Smooth muscle cell (in vitro differentiated cells): Measurements from ENCODE around the gene FAH. TPM values are rescaled to one million over a fixed set of nuclear protein-coding genes. Genes with fewer than 3 reads are reported as not detected.

Experiments
- DNase-seq: peaks from one replicate; lab custom pipeline; 2025; ENCODE audit not compliant: unreplicated experiment; lab: John Stamatoyannopoulos, UW
- H2AFZ ChIP-seq: fragments of 200-600 bp; sonication (generic); 2 replicates; pipeline ENCODE4 v1.6.0; 2016; ENCODE audit warnings: antibody characterized with exemption, low read depth, mild to moderate bottlenecking
- H3F3A ChIP-seq: fragments of 200-600 bp; sonication (generic); 2 replicates; pipeline ENCODE4 v1.6.0; 2017; ENCODE audit warnings: antibody characterized with exemption, low read depth
- H3K27ac ChIP-seq: fragments of 200-600 bp; sonication (generic); 2 replicates; pipeline ENCODE4 v1.5.1; 2016; ENCODE audit warnings: low read depth, mild to moderate bottlenecking
- H3K27me3 ChIP-seq: fragments of 200-600 bp; sonication (generic); 2 replicates; pipeline ENCODE4 v1.6.1; 2016; ENCODE audit warnings: low read depth, mild to moderate bottlenecking
- H3K36me3 ChIP-seq: fragments of 200-600 bp; sonication (generic); 2 replicates; pipeline ENCODE4 v1.5.1; 2016; ENCODE audit warnings: low read depth
- H3K4me1 ChIP-seq: fragments of 200-600 bp; sonication (generic); 2 replicates; pipeline ENCODE4 v1.5.1; 2016; ENCODE audit warnings: low read depth
- H3K4me2 ChIP-seq: fragments of 200-600 bp; sonication (generic); 2 replicates; pipeline ENCODE4 v1.6.0; 2016; ENCODE audit warnings: mild to moderate bottlenecking
- H3K4me3 ChIP-seq: fragments of 200-600 bp; sonication (generic); 2 replicates; pipeline ENCODE4 v1.5.1; 2016; ENCODE audit warnings: mild to moderate bottlenecking
- H3K79me2 ChIP-seq: fragments of 200-600 bp; sonication (generic); 2 replicates; pipeline ENCODE4 v1.6.0; 2016; ENCODE audit warnings: low read depth, mild to moderate bottlenecking
- H3K9ac ChIP-seq: fragments of 200-600 bp; sonication (generic); 2 replicates; pipeline ENCODE4 v1.6.0; 2016; ENCODE audit warnings: low read depth
- H3K9me3 ChIP-seq: fragments of 200-600 bp; sonication (generic); replicated peaks from 2 replicates; pipeline ENCODE4 v1.5.1; 2016; ENCODE audit warnings: low read depth
- H4K20me1 ChIP-seq: fragments of 200-600 bp; sonication (generic); 2 replicates; pipeline ENCODE4 v1.6.0; 2016; ENCODE audit warnings: low read depth
- WGBS: methylation state at CpG from one replicate; pipeline ENCODE4 v1.1.7; 2016; ENCODE audit warnings: low lambda C conversion rate; 5-methylcytosine and 5-hydroxymethylcytosine counted together
- polyA plus RNA-seq: library from polyadenylated mRNA; unstranded; fragments of >200 nt; fragmentation: Nextera tagmentation; extraction: Ambion mirVana; gene quantifications from 2 replicates; pipeline ENCODE4 v1.2.1, GENCODE V29; 2016
- total RNA-seq: library from RNA; depleted of rRNA; stranded (reverse); fragments of >200 nt; gene quantifications from 2 replicates; pipeline ENCODE4 v1.2.3, GENCODE V29; 2014
- TF ChIP-seq, protein P1 (sequence below): fragments of 200-600 bp; sonication (generic); IDR thresholded peaks from 2 replicates; pipeline ENCODE4 v1.5.1; 2017; ENCODE audit warnings: borderline replicate concordance, mild to moderate bottlenecking, antibody characterized with exemption; ENCODE audit not compliant: insufficient read depth, poor library complexity, severe bottlenecking

FAH gene
- total and polyA plus RNA-seq, 2 experiments from 2014 or later, result 18.3 to 36.7 TPM

DNA sequence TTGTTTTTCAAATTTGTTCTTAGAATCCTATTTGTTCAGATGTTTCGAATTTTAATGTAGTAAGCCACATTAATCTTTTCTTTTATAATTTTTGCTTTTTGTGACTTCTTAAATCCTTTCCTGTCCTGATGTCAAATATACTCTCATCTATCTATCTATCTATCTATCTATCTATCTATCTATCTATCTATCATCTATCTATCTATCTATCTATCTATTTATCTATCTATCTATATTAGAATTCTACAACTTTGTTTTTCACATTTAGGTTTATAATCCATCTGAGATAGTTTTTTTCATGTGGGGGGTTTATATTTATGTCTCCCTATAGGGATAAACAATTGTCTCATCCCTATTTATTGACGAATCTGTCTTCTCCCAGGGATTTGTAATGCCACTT, 67.2 kb downstream of the FAH start:
- H3K27me3 ChIP-seq, result no peaks in the 10 kb centered on the region
- H3K27ac ChIP-seq, result no peak overlapping the region
- no peaks in the 10 kb centered on the region for H3K4me1 ChIP-seq
- no peak for DNase-seq
- WGBS, result 81% methylated on average over 2 of the region's 2 CpGs
- H3K36me3 ChIP-seq, result no peaks in the 10 kb centered on the region
- H3K79me2 ChIP-seq, result no peaks in the 10 kb centered on the region
- H3K9me3 ChIP-seq, result no peaks in the 10 kb centered on the region
- H3K9ac ChIP-seq, result no peak overlapping the region
- TF ChIP-seq, protein P1, sequence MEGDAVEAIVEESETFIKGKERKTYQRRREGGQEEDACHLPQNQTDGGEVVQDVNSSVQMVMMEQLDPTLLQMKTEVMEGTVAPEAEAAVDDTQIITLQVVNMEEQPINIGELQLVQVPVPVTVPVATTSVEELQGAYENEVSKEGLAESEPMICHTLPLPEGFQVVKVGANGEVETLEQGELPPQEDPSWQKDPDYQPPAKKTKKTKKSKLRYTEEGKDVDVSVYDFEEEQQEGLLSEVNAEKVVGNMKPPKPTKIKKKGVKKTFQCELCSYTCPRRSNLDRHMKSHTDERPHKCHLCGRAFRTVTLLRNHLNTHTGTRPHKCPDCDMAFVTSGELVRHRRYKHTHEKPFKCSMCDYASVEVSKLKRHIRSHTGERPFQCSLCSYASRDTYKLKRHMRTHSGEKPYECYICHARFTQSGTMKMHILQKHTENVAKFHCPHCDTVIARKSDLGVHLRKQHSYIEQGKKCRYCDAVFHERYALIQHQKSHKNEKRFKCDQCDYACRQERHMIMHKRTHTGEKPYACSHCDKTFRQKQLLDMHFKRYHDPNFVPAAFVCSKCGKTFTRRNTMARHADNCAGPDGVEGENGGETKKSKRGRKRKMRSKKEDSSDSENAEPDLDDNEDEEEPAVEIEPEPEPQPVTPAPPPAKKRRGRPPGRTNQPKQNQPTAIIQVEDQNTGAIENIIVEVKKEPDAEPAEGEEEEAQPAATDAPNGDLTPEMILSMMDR, result no peak
- H3F3A ChIP-seq, result no peaks in the 10 kb centered on the region
- no peak overlapping the region for H3K4me3 ChIP-seq
- no peak overlapping the region for H3K4me2 ChIP-seq
- H2AFZ ChIP-seq, result no peak overlapping the region
- H4K20me1 ChIP-seq, result no peaks in the 10 kb centered on the region

DNA sequence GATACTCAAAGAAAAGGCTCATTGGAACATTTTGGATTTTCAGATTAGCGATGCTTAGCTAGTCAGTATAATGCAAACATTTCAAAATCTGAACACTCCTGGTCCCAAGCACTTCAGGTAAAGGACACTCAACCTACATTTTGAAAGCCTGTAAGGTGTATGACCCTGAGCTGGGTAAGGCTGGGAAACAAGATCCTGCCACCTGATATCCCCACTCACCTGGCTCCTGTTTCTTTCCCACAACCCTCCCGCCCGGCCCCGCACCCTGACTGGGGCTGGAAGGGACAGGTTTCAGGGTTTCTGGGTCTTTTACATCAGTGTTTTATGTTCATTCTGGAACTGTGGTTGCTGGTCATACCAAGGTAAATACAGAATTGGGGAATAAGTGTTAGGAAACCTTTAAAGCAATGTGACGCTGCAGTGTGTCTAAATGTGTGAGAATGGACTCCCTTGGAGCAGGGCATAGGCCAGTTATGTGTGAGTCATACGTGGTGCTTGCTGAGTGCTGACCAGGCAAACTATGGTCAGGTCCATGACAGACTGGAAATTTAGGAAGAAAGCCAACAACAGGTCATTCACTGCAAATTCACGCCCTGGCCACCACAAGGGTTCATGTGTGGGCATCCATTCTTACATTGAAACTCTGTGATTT, 76.3 kb downstream of the FAH start:
- peaks cover 3% of the 10 kb centered on the region for H3K4me1 ChIP-seq
- 79% methylated on average over 7 of the region's 7 CpGs for WGBS
- no peaks in the 10 kb centered on the region for H3K79me2 ChIP-seq
- H3K4me2 ChIP-seq, result no peak overlapping the region
- no peaks in the 10 kb centered on the region for H4K20me1 ChIP-seq
- no peak for DNase-seq
- H2AFZ ChIP-seq, result no peak overlapping the region
- no peaks in the 10 kb centered on the region for H3K9me3 ChIP-seq
- peaks cover 8% of the 10 kb centered on the region for H3K27me3 ChIP-seq
- H3K9ac ChIP-seq, result no peak overlapping the region
- no peak overlapping the region for H3K27ac ChIP-seq
- H3K36me3 ChIP-seq, result no peaks in the 10 kb centered on the region
- H3F3A ChIP-seq, result no peaks in the 10 kb centered on the region
- TF ChIP-seq, protein P1, result no peak
- H3K4me3 ChIP-seq, result no peak overlapping the region

GRCh38 chr15:80231371-80231770, 78.6 kb downstream of the FAH start:
- Histone ChIP-seq H3K27me3 (peaks cover 8% of the 10 kb centered on the region), H3K4me2 (no peak overlapping the region), H3K9ac (no peak overlapping the region), H3K4me3 (no peak overlapping the region), H3K9me3 (no peaks in the 10 kb centered on the region), H3K36me3 (no peaks in the 10 kb centered on the region), H4K20me1 (no peaks in the 10 kb centered on the region), H2AFZ (no peak overlapping the region), H3K27ac (no peak overlapping the region), H3K79me2 (no peaks in the 10 kb centered on the region), H3K4me1 (peaks cover 3% of the 10 kb centered on the region), H3F3A (no peaks in the 10 kb centered on the region)
- WGBS, result 79% methylated on average over 2 of the region's 2 CpGs
- no peak for DNase-seq
- TF ChIP-seq, protein P1, result no peak

GRCh38 chr15:80233581-80233980, 80.8 kb downstream of the FAH start:
- DNase-seq, result no peak
- no peak overlapping the region for H3K4me3 ChIP-seq
- no peaks in the 10 kb centered on the region for H3K79me2 ChIP-seq
- TF ChIP-seq, protein P1, result no peak
- H3K27ac ChIP-seq, result no peak overlapping the region
- peaks cover 4% of the 10 kb centered on the region for H3K27me3 ChIP-seq
- no peaks in the 10 kb centered on the region for H3K9me3 ChIP-seq
- H3K4me1 ChIP-seq, result peaks cover 3% of the 10 kb centered on the region
- H3K9ac ChIP-seq, result no peak overlapping the region
- H3K4me2 ChIP-seq, result no peak overlapping the region
- 86% methylated on average over 9 of the region's 9 CpGs for WGBS
- no peaks in the 10 kb centered on the region for H3K36me3 ChIP-seq
- H2AFZ ChIP-seq, result no peak overlapping the region
- no peaks in the 10 kb centered on the region for H4K20me1 ChIP-seq
- H3F3A ChIP-seq, result no peaks in the 10 kb centered on the region
